Neural progenitor cell (in vitro differentiated cells): ENCODE measurements around the gene CST8.

Source experiments
- CTCF ChIP-seq: fragments of 200-600 bp; sonication (generic); IDR thresholded peaks from 2 replicates; pipeline ENCODE4 v1.5.1; 2017; ENCODE audit warnings: antibody characterized with exemption, mild to moderate bottlenecking
- EZH2 ChIP-seq: fragments of 200-600 bp; sonication (generic); IDR thresholded peaks from 2 replicates; pipeline ENCODE4 v1.6.1; 2017; ENCODE audit warnings: antibody characterized with exemption, mild to moderate bottlenecking, moderate library complexity
- EZH2phosphoT487 ChIP-seq: fragments of 200-600 bp; sonication (generic); IDR thresholded peaks from 2 replicates; pipeline ENCODE4 v1.6.1; 2017; ENCODE audit warnings: antibody characterized with exemption

GRCh38 chr20:23448167-23448566 is 42.8 kb upstream of the CST8 start:
- TF ChIP-seq CTCF (no peak), EZH2 (no peak), EZH2phosphoT487 (no peak)
